Chondrocyte (in vitro differentiated cells): Measurements from ENCODE around the gene KCNQ1. TPM values are rescaled to one million over a fixed set of nuclear protein-coding genes. Genes with fewer than 3 reads are reported as not detected.
A peak's percentile ranks its signal among the peaks of the same experiment; 100 is the strongest.

Experiments used
- DNase-seq: peaks from one replicate; pipeline ENCODE4 v3.0.0; 2021; ENCODE audit warnings: mixed read lengths, low spot score
- H3K27ac Mint-ChIP-seq: one replicate; pipeline ENCODE4 v1.8.0; 2021; ENCODE audit warnings: mild to moderate bottlenecking, moderate library complexity, mixed read lengths; ENCODE audit not compliant: unreplicated experiment
- H3K27me3 Mint-ChIP-seq: 2 replicates; pipeline ENCODE4 v1.8.0; 2021; ENCODE audit warnings: low read depth, mixed read lengths
- H3K36me3 Mint-ChIP-seq: 2 replicates; pipeline ENCODE4 v1.8.0; 2021; ENCODE audit warnings: low read depth, mixed read lengths
- H3K4me1 Mint-ChIP-seq: 2 replicates; pipeline ENCODE4 v1.8.0; 2021; ENCODE audit warnings: low read depth, mild to moderate bottlenecking, mixed read lengths
- H3K4me3 Mint-ChIP-seq: one replicate; pipeline ENCODE4 v1.8.0; 2021; ENCODE audit warnings: mild to moderate bottlenecking, moderate library complexity, mixed read lengths; ENCODE audit not compliant: unreplicated experiment
- H3K9me3 Mint-ChIP-seq: 2 replicates; pipeline ENCODE4 v1.8.0; 2021; ENCODE audit warnings: low read depth, mixed read lengths
- CTCF ChIP-seq: fragments of 200-600 bp; sonication (generic); IDR thresholded peaks from 2 replicates; pipeline ENCODE4 v1.5.0; 2021; ENCODE audit warnings: antibody characterized with exemption, mild to moderate bottlenecking, moderate library complexity
- total RNA-seq: library from RNA; stranded (reverse); gene quantifications from 3 replicates; pipeline ENCODE4 v1.2.1, GENCODE V29; 2021

Gene KCNQ1
- total RNA-seq, 1 donor from 2014 or later = not detected

DNA sequence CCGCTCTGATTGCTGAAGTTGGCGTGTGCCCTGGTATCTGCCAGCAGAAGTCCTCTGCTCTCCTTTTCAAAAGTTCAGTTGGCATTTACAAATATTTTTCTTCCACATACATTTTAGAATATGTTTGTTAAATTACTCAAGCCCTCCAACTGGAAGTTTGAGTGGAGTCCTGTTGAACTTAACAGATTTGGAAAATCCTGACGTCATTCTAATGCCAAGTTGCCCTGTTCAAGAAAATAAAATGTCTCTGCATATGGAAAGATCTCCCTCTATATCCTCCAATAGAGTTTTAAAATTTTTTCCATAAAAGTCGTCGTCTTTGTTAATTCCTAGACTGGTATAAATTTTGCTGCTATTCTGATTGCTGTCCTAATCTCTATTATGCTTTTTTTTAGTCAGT lies 251.6 kb downstream of the KCNQ1 start:
- Mint-ChIP-seq H3K27me3 (no peaks in the 10 kb centered on the region), H3K4me3 (peak overlapping the region; percentile 14), H3K9me3 (no peaks in the 10 kb centered on the region), H3K36me3 (peaks cover 3% of the 10 kb centered on the region), H3K4me1 (peaks cover 63% of the 10 kb centered on the region), H3K27ac (no peak overlapping the region)
- DNase-seq = no peak
- TF ChIP-seq CTCF = no peak

DNA sequence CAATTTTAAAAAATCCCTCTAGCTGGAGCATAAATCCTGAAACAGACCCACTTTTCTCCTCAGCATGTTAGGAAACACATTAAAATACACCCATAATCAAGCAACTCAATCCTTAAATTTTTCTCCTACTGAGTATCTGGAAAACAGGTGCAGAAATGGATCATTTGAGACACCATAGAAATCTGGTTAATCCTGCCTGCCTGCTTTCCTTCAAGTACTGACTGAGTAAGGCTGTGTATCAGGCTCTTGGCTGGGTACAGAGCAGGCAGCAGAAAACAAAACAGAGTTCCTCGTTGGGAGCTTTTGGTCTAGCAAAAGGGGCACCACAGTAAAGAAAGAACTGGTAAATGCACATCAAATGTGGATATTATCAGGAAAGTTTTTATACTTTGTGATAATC lies 253.1 kb downstream of the KCNQ1 start:
- peaks cover 52% of the 10 kb centered on the region for H3K4me1 Mint-ChIP-seq
- no peaks in the 10 kb centered on the region for H3K27me3 Mint-ChIP-seq
- TF ChIP-seq CTCF = no peak
- no peak for DNase-seq
- H3K36me3 Mint-ChIP-seq = no peaks in the 10 kb centered on the region
- no peaks in the 10 kb centered on the region for H3K9me3 Mint-ChIP-seq
- H3K27ac Mint-ChIP-seq = no peak overlapping the region
- H3K4me3 Mint-ChIP-seq = peak overlapping the region; percentile 87

GRCh38 chr11:2698386-2699184 lies 253.8 kb downstream of the KCNQ1 start:
- Mint-ChIP-seq H3K9me3 (no peaks in the 10 kb centered on the region), H3K4me3 (peak overlapping the region; percentile 87), H3K4me1 (peaks cover 57% of the 10 kb centered on the region), H3K36me3 (no peaks in the 10 kb centered on the region), H3K27ac (peak overlapping the region; percentile 83), H3K27me3 (no peaks in the 10 kb centered on the region)
- peak; percentile 28 for DNase-seq
- TF ChIP-seq CTCF = no peak

DNA sequence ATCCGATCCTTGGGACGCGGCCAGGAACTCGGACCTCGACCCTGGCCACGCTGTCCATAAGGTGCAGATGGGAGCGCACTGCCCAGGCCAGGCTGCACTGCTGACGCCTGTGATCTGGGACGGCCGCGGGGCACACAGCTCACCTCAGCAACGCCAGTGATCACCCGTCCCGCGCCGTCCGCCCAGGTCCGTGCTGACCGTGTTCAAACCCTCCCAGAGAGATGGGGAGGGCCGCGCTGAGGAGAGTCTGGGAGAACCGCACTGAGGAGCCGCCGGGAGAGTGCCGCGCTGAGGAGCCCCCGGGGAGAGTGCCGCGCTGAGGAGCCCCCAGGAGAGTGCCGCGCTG lies 254.3 kb downstream of the KCNQ1 start:
- Mint-ChIP-seq H3K9me3 (no peaks in the 10 kb centered on the region), H3K27ac (peak overlapping the region; percentile 83), H3K4me3 (peak overlapping the region; percentile 87), H3K4me1 (peaks cover 57% of the 10 kb centered on the region), H3K27me3 (no peaks in the 10 kb centered on the region), H3K36me3 (no peaks in the 10 kb centered on the region)
- peak; percentile 91 for DNase-seq
- TF ChIP-seq CTCF = no peak

DNA sequence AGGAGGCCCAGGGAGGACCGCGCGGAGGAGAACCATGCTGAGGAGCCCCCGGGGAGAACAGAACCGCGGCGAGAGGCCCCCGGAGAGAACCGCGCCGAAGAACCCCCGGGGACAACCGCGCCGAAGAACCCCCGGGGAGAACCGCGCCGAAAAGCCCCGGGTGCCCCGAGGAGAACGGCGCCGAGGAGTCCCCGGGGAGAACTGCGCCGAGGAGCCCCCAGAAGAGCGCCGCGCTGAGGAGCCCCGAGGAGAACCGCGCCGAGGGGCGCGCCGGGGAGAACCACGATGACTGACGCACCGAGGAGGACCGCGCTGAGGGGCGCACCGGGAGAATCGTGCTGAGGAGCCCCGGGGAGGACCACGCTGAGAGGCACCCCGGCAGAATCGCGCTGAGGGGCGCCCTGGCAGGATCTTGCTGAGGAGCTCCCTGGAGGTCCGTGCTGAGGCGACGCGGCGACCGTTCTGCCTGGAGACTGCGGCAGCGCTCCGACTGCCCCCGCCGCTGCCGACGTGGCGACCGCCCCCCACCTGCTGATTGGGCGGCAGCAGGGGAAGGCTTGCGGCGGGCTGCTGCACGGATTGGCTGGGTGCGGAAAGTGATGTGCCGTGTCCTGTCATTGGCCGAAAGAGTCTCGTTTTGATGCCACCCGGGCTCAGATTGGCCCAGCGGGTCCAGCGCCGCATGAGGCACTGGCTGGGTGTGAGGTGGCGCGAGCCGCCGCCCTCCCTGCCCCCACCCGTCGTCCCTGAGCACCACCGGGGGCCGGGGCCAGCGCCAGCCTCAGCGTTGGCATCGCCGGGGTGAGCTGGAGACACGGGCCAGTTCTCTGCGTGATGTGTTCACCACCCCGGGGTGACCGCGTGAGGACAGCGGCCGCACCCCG lies 255.0 kb downstream of the KCNQ1 start, which contains the start of gene KCNQ1OT1:
TSS of gene KCNQ1OT1 (minus strand) at position 464 of the 884 bp plus-strand sequence.
- DNase-seq = peak; percentile 94
- H3K27ac Mint-ChIP-seq = peak within 1 kb of the TSS; percentile 83
- peaks cover 53% of the 10 kb centered on the region for H3K4me1 Mint-ChIP-seq
- no peaks in the 10 kb centered on the region for H3K36me3 Mint-ChIP-seq
- H3K4me3 Mint-ChIP-seq = peak within 1 kb of the TSS; percentile 87
- no peaks in the 10 kb centered on the region for H3K27me3 Mint-ChIP-seq
- no peaks in the 10 kb centered on the region for H3K9me3 Mint-ChIP-seq
- no peak for TF ChIP-seq CTCF
